Hematopoietic multipotent progenitor cell (in vitro differentiated cells): ENCODE data around the gene LCLAT1. TPM values are rescaled to one million over a fixed set of nuclear protein-coding genes. Genes with fewer than 3 reads are reported as not detected.
"Not testable (repeated sequence)": the region's sequence is repeated elsewhere in the genome, so short reads cannot be mapped to it uniquely, and the experiment has no call there.

Experiments used
- DNase-seq, 3 donors: peaks; one replicate each; pipeline ENCODE4 v3.0.0-alpha.2; 2011 to 2015; ENCODE audit warnings: low read depth in 2 of 3, low spot score in 2 of 3
- total RNA-seq: library from RNA; depleted of rRNA; stranded (reverse); fragments of >200 nt; gene quantifications from one replicate; pipeline ENCODE4 v1.2.3, GENCODE V29; 2012

LCLAT1 gene
- total RNA-seq, 1 donor: 11.6 TPM

GRCh38 chr2:30633039-30633438 lies 186.0 kb downstream of the LCLAT1 start:
- DNase-seq: no peak

DNA sequence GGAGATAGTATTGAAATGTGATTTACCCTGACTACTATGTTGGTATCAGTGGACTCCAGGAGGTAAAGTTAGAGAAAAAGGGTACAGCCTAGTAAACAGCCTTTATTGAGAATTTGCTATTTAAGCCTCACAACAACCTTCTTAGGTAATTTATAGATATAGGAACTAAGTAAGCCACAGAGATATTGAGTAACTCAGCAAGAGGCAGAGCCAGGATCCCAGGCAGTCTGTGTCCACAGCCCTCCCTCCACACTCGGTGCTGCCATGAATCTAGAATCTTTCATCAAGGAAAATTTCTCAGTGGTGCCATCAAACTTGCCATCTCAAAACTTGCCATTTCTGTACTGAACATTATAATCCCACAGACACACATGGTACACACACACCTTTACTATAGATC lies 189.3 kb downstream of the LCLAT1 start:
- no peak for DNase-seq

GRCh38 chr2:30639836-30640235 lies 192.8 kb downstream of the LCLAT1 start:
- no peak for DNase-seq

GRCh38 chr2:30641765-30642345 lies 194.8 kb downstream of the LCLAT1 start:
- DNase-seq: no peak

GRCh38 chr2:30643013-30643412 lies 196.0 kb downstream of the LCLAT1 start:
- not testable (repeated sequence) for DNase-seq

GRCh38 chr2:30643674-30644073 lies 196.6 kb downstream of the LCLAT1 start:
- DNase-seq: no peak

- no peak for DNase-seq
Measured at GRCh38 chr2:30645081-30645744, 198.2 kb downstream of the LCLAT1 start.

- DNase-seq: no peak
Measured at GRCh38 chr2:30645745-30646119, 198.7 kb downstream of the LCLAT1 start.

DNA sequence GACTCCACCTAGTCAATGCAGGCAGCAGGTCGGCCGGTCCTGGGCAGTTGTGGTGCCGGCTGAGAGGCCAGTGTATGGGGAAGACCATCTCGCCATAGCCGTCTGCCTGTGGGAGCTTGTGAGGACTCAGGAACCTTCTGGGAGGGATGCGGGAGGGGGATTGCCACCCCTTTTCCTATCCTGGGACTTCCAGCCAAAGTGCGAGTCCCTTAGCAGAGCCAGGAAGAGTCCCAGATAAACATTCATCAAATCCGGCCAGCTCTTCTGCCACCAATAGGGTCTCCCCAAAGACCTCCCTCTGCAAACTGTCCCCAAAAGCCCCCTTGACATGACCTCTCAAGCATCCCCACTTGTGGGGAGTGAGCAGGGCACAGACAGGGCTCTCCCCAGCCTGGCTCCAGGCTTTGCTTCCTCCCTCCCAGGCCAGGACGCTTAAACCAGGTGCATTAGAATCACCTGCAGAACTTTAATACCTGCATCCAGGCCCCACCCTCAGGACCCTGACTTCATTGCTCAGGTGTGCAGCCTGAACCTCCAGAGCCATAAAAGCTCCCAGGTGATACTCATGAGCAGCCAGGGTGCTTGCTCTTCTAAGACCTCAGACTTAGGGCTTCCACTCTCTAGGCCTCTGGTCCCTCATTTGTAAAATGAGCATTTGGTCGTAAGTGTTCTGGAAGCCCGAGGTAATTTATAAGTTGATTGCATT lies 200.9 kb downstream of the LCLAT1 start:
- DNase-seq: no peak

GRCh38 chr2:30649278-30649677 lies 202.2 kb downstream of the LCLAT1 start:
- DNase-seq: no peak

- DNase-seq: no peak
Measured at GRCh38 chr2:30649828-30650227, 202.8 kb downstream of the LCLAT1 start.

DNA sequence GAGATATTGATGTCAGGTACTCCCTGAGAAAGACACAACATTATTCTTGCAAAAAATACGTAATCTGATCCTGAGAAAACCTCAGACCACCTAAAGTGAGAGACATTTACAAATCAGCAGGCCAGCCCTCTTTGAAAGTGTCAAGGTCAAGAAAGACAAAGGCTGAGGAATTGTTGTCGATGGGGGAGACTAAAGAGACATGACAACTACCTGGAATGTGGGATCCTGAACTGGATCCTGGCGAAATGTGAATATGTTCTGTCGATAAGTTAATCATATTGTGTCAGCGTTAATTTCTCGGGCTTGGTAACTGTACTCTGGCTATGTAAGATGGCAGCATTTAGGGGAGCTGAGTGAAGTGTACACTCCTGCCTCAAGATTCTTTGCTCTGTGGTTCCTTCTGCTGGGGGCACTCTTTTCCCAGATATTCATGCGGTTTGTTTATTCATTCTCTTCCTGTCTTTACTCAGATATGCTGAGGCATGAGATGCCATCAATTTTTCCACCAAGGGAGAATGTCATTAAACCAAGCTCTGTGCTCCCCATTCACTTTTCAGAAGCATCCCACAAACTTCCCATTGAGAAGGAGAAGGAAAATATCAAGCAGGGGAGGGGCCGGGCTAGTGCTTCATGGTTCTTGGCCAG lies 205.3 kb downstream of the LCLAT1 start:
- no peak for DNase-seq

DNA sequence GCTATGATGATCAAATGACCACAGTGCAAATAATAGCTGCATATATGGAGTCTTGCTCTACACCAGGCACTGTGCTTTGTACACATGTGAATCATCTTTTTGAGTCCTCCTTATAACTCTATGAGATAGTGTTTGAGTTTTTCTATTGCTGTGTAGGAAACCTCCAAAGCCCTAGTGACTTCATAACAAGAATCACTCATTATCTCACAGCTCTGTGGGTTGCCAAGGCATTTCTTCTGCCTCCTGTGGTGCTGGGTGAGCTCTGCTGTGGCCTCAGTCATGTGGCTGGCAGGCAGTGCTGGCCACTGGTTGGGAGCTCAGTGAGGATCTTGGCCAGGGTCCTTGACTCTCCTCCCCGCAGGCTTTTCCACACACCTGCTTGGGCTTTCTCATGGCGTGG lies 206.8 kb downstream of the LCLAT1 start:
- DNase-seq: no peak

GRCh38 chr2:30654404-30654803 lies 207.4 kb downstream of the LCLAT1 start:
- no peak for DNase-seq

DNA sequence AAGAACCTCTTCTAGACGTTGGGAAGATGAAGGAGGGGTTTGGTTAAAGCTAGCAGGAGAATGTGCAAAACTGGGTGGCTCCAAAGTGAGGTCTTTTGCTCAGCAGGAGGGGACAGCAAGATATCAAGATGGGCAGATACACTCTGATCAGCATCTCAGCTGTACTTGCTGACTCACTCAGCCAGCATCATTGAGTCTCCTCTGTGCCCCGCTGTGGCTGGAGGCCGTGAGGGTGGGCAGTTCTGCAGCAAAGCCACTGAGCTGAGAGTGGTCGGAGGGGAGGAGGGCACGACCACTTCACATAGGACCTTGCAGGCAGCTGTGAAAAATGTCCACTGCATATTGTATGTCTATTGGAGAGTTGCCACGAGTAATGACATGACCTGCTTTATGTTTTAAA lies 208.2 kb downstream of the LCLAT1 start:
- DNase-seq: no peak

DNA sequence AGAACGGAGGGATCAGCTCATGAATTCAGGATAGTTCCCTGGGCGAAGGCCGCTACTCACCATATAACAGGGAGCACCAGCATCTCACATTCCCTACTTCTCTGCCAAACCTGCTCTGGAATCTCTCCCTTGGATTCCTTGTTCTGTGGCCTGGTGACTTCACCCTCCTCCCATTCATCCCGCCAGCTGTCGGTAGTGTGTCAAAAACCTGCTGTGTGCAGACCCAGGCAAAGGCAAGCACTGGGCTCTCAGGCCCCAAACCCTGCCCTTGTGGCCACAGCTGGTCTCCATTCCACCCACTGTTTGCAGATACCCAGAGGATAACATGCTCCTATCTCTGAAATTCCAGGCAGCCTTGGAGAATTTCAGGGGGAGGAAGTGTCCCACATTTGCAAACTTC lies 208.6 kb downstream of the LCLAT1 start:
- DNase-seq: no peak

DNA sequence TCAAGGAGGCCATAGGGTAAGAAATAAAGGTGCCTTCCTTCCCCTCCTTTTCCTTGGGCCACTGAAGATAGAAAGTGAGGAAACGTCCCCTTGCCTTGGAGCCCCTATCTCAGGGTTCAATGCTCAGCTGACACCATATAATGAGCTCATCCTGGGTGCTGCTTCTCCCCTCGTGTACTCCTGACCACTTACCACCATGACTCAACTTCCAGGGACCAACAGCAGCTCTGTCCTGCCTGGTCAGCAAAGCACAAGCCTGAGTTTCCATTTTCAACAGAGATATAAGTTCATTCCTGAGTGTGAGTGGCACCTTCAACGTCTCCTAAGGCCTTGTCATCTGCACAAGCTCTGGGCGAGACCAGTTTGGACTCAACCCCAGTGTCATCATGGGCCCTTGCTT lies 209.0 kb downstream of the LCLAT1 start:
- DNase-seq: no peak

DNA sequence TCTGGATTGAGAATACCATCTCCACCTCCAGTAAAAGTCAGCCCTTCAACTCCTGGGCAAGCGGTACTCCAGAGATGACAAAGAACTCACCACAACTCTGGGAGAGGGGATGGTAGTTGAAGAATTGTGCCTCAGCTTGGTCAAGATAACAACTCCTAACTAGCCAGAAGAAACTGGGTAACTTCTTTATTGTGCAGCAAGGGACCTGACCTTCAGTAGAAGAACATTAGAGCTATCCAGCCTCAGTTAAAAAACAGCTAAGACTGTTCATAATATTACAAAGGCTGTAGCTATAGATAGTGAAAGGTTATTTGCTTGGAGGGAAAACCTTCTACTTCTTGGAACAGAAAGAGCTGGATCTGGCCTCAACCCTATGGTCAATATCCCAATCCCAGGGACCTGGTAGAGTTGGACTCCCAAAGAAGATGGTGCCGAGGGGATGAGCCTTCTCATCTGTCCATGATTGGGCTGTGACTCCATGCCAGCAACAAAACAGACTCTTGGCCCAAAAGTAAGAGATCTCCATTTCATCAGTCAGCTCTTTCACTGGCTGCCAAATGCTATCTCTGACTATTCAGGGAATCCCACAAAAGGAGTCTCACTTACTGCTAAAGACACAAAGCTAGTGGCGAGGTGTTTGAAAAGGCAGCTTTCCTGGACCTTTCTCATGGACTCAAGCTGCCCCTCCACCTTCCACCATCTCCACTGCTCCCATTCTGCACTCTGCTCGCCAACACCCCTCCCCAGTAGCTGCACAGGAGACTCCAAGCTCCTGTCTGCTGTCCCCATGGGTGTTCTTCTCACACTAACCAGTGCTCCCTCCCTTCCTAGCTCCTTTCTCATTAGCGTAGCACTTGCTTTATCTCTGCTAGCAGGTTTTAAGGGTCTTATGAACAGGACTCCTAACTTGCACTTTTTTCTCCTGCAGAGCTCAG lies 214.4 kb downstream of the LCLAT1 start:
- no peak for DNase-seq

- DNase-seq: no peak
Measured at GRCh38 chr2:30662268-30663131, 215.5 kb downstream of the LCLAT1 start.

GRCh38 chr2:30663321-30663720 lies 216.3 kb downstream of the LCLAT1 start:
- DNase-seq: no peak
